ENCODE data around the gene NTM.

NTM gene

DNA sequence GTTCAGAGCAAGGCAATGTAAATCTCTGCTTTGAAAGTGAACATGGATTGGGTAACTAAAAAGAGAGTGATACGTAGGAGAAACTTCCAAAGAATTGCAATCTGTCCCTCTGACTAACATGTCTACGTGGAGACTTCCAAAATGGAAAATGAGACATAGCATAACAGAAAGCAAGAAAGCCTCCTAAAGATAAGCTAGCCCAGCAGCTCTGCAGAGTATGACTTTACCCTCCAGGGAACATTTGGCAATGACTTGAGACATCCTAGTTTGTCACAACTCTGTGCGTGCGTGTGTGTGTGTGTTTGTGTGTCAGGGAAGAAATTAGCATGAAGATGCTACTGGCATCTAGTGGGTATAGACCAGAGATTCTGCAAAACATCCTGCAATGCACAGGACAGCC is 817.4 kb downstream of the NTM start:
- Histone ChIP-seq H3K9me3 (ENCODE audit: low read length) (no peaks in the 10 kb centered on the region), H3F3A (ENCODE audit: insufficient read depth, low read length) (no peaks in the 10 kb centered on the region), H3K4me3 (ENCODE audit: low read depth, low read length, poor library complexity, severe bottlenecking) (no peak overlapping the region), H4K20me1 (ENCODE audit: insufficient read depth, low read length) (no peaks in the 10 kb centered on the region), H3K79me2 (ENCODE audit: insufficient read depth, low read length) (no peaks in the 10 kb centered on the region), H3K27ac (ENCODE audit: low read depth, low read length, poor library complexity, severe bottlenecking) (no peak overlapping the region), H3K27me3 (ENCODE audit: insufficient read depth, low read length) (no peaks in the 10 kb centered on the region), H3K9ac (ENCODE audit: low read length) (no peak overlapping the region), H3K9me2 (ENCODE audit: low read depth, low read length) (no peaks in the 10 kb centered on the region), H3K4me2 (ENCODE audit: low read length) (no peak overlapping the region), H3K4me1 (ENCODE audit: insufficient read depth, low read length, severe bottlenecking) (no peaks in the 10 kb centered on the region), H3K36me3 (ENCODE audit: insufficient read depth, low read length) (no peaks in the 10 kb centered on the region), H2AFZ (ENCODE audit: low read length) (no peak overlapping the region)
- no peak for TF ChIP-seq EZH2 (IDR thresholded peaks at IDR 0.05; ENCODE audit: borderline replicate concordance, low read length)
- TF ChIP-seq, protein P1, sequence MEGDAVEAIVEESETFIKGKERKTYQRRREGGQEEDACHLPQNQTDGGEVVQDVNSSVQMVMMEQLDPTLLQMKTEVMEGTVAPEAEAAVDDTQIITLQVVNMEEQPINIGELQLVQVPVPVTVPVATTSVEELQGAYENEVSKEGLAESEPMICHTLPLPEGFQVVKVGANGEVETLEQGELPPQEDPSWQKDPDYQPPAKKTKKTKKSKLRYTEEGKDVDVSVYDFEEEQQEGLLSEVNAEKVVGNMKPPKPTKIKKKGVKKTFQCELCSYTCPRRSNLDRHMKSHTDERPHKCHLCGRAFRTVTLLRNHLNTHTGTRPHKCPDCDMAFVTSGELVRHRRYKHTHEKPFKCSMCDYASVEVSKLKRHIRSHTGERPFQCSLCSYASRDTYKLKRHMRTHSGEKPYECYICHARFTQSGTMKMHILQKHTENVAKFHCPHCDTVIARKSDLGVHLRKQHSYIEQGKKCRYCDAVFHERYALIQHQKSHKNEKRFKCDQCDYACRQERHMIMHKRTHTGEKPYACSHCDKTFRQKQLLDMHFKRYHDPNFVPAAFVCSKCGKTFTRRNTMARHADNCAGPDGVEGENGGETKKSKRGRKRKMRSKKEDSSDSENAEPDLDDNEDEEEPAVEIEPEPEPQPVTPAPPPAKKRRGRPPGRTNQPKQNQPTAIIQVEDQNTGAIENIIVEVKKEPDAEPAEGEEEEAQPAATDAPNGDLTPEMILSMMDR (IDR thresholded peaks at IDR 0.05; ENCODE audit: low read length): no peak

DNA sequence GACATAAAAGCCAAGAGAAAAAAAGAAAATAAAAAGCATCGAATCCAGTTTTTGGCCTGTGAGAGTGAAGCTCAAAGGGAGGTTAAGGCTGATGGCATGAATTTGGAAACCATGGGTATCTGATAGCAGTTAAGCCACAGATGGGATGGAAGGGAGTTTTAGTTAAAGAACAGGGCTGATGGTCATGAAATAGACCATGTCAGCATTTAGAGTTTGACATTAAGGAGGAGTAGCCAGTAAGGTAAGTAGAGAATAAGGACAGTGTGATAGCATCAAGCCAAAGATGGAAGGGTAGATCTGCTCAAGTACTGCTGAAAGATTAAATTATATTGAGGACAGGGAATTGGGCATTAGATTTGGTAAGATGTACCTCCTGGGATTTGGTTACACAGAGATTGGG is 826.5 kb downstream of the NTM start:
- Histone ChIP-seq H3K9me3 (ENCODE audit: low read length) (no peaks in the 10 kb centered on the region), H3K4me3 (ENCODE audit: low read depth, low read length, poor library complexity, severe bottlenecking) (no peak overlapping the region), H3K79me2 (ENCODE audit: insufficient read depth, low read length) (no peaks in the 10 kb centered on the region), H3F3A (ENCODE audit: insufficient read depth, low read length) (no peaks in the 10 kb centered on the region), H2AFZ (ENCODE audit: low read length) (no peak overlapping the region), H3K27me3 (ENCODE audit: insufficient read depth, low read length) (no peaks in the 10 kb centered on the region), H4K20me1 (ENCODE audit: insufficient read depth, low read length) (no peaks in the 10 kb centered on the region), H3K4me2 (ENCODE audit: low read length) (no peak overlapping the region), H3K27ac (ENCODE audit: low read depth, low read length, poor library complexity, severe bottlenecking) (no peak overlapping the region), H3K4me1 (ENCODE audit: insufficient read depth, low read length, severe bottlenecking) (no peaks in the 10 kb centered on the region), H3K9ac (ENCODE audit: low read length) (no peak overlapping the region), H3K36me3 (ENCODE audit: insufficient read depth, low read length) (no peaks in the 10 kb centered on the region), H3K9me2 (ENCODE audit: low read depth, low read length) (no peaks in the 10 kb centered on the region)
- TF ChIP-seq, protein P1 (IDR thresholded peaks at IDR 0.05; ENCODE audit: low read length): no peak
- no peak for TF ChIP-seq EZH2 (IDR thresholded peaks at IDR 0.05; ENCODE audit: borderline replicate concordance, low read length)

DNA sequence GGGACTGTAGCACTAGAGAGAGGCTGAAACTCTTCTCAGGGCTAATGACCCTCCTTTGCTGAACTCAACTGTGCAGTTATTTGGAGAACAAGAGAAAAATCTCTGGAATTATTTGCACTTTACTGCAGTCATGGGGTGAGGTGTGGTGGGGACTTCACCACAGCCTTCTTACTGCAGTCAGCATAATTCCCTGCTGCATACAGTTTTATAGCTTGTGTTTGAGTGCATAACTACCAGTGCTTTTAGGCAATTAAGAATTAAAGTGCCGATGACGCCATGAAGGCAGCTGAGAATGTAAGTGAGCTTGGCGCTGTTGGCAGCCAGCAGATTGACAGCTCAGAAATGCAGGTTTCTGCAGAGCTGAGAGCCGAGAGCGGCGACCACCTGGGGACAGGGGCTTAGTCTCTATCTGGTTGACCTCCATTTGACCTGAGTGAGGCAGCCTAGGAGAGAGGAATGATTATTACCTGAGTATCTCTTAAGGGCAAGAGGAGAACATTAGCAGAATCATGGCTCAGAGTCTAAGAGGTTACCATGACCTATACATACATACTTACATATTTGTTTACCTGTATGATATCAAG is 830.0 kb downstream of the NTM start:
- no peaks in the 10 kb centered on the region for H4K20me1 ChIP-seq (ENCODE audit: insufficient read depth, low read length)
- H3K27me3 ChIP-seq (ENCODE audit: insufficient read depth, low read length): no peaks in the 10 kb centered on the region
- no peaks in the 10 kb centered on the region for H3K79me2 ChIP-seq (ENCODE audit: insufficient read depth, low read length)
- H3K4me1 ChIP-seq (ENCODE audit: insufficient read depth, low read length, severe bottlenecking): no peaks in the 10 kb centered on the region
- H3K4me2 ChIP-seq (ENCODE audit: low read length): no peak overlapping the region
- H2AFZ ChIP-seq (ENCODE audit: low read length): no peak overlapping the region
- TF ChIP-seq EZH2 (IDR thresholded peaks at IDR 0.05; ENCODE audit: borderline replicate concordance, low read length): no peak
- TF ChIP-seq, protein P1 (IDR thresholded peaks at IDR 0.05; ENCODE audit: low read length): no peak
- no peaks in the 10 kb centered on the region for H3K9me2 ChIP-seq (ENCODE audit: low read depth, low read length)
- no peak overlapping the region for H3K27ac ChIP-seq (ENCODE audit: low read depth, low read length, poor library complexity, severe bottlenecking)
- H3K9ac ChIP-seq (ENCODE audit: low read length): no peak overlapping the region
- H3K36me3 ChIP-seq (ENCODE audit: insufficient read depth, low read length): no peaks in the 10 kb centered on the region
- no peaks in the 10 kb centered on the region for H3K9me3 ChIP-seq (ENCODE audit: low read length)
- H3K4me3 ChIP-seq (ENCODE audit: low read depth, low read length, poor library complexity, severe bottlenecking): no peak overlapping the region
- H3F3A ChIP-seq (ENCODE audit: insufficient read depth, low read length): no peaks in the 10 kb centered on the region

All from OCI-LY1 (cell line).